COR-L47 (cell line): Measurements from ENCODE around the gene MTA3.
"Not testable (repeated sequence)": the region's sequence is repeated elsewhere in the genome, so short reads cannot be mapped to it uniquely, and the experiment has no call there.

ENCODE experiments used
- DNase-seq: peaks from one replicate; lab custom pipeline; 2025; lab: John Stamatoyannopoulos, UW

MTA3 gene

GRCh38 chr2:42568401-42569115 is at the start of gene MTA3:
MTA3 (plus strand) TSS chr2:42568632; CDS start chr2:42568746, 114 bp downstream.
- peak; percentile 62 for DNase-seq

GRCh38 chr2:42519624-42520023 is 48.8 kb upstream of the MTA3 start:
- DNase-seq: no peak

GRCh38 chr2:42522035-42522434 is 46.4 kb upstream of the MTA3 start:
- DNase-seq: no peak

GRCh38 chr2:42523341-42523740 is 45.1 kb upstream of the MTA3 start:
- no peak for DNase-seq

- no peak for DNase-seq
Measured at GRCh38 chr2:42532397-42532796, 36.0 kb upstream of the MTA3 start.

- DNase-seq: no peak
Measured at GRCh38 chr2:42537493-42537892, 30.9 kb upstream of the MTA3 start.

GRCh38 chr2:42542871-42543270 is 25.6 kb upstream of the MTA3 start:
- no peak for DNase-seq

- no peak for DNase-seq
Measured at GRCh38 chr2:42545023-42545721, 23.3 kb upstream of the MTA3 start.

- peak; percentile 64 for DNase-seq
Measured at GRCh38 chr2:42545841-42546390, 22.5 kb upstream of the MTA3 start.

- no peak for DNase-seq
Measured at GRCh38 chr2:42547014-42547413, 21.4 kb upstream of the MTA3 start.

GRCh38 chr2:42547446-42548295 is 20.8 kb upstream of the MTA3 start:
- no peak for DNase-seq

- no peak for DNase-seq
Measured at GRCh38 chr2:42550870-42551269, 17.6 kb upstream of the MTA3 start.

- no peak for DNase-seq
Measured at GRCh38 chr2:42554392-42554791, 14.0 kb upstream of the MTA3 start.

GRCh38 chr2:42556315-42556890 is 12.0 kb upstream of the MTA3 start:
- DNase-seq: no peak

GRCh38 chr2:42557306-42557705 is 11.1 kb upstream of the MTA3 start:
- no peak for DNase-seq

GRCh38 chr2:42558827-42559226 is 9.6 kb upstream of the MTA3 start:
- no peak for DNase-seq

GRCh38 chr2:42560133-42560532 is 8.3 kb upstream of the MTA3 start:
- not testable (repeated sequence) for DNase-seq

- DNase-seq: no peak
Measured at GRCh38 chr2:42560899-42561298, 7.5 kb upstream of the MTA3 start.

- no peak for DNase-seq
Measured at GRCh38 chr2:42562474-42563144, 5.8 kb upstream of the MTA3 start.

- no peak for DNase-seq
Measured at GRCh38 chr2:42566025-42566424, 2.4 kb upstream of the MTA3 start.

GRCh38 chr2:42566837-42567321 is 1.6 kb upstream of the MTA3 start:
- DNase-seq: no peak
